Heart left ventricle (tissue), 13 donors: ENCODE results near the gene AIG1.
"Not testable (repeated sequence)": the region's sequence is repeated elsewhere in the genome, so short reads cannot be mapped to it uniquely, and the experiment has no call there.

Experiments used
- CTCF ChIP-seq, 12 donors: fragments of 200-600 bp; sonication (generic) in 4 of 12; IDR thresholded peaks; one replicate each; pipeline versions ENCODE4 v1.5.0 to v1.8.0; 2018 to 2022; ENCODE audit warnings: antibody characterized with exemption in 12 of 12, mild to moderate bottlenecking in 5 of 12
- POLR2A ChIP-seq, 2 donors: fragments of 450-650 bp; IDR thresholded peaks; one replicate each; pipeline ENCODE4 v1.6.1; 2017; ENCODE audit warnings: antibody characterized with exemption in 2 of 2, mild to moderate bottlenecking in 2 of 2, moderate library complexity in 2 of 2
- donor health status: ischemic (EF 13 %, LVEDD 7.1; RV severe dilation, severe dysfunction).
- donor health status: DM: no; HTN: yes; CAD: no.
- donor health status: DM: no; HTN: no; CAD: no.
- donor health status: ischemic (EF 25% LVEDD 6.9; RV normal size, moderate dysfunction).
- donor health status: ischemic (EF 25% LVEDD 5.7; RV mildly dilated, moderate dysfunction).
- donor health status: ischemic (EF 35%, LVEDD 5.7; RV mildly dilated, moderate dysfunction).
- donor health status: nonischemic (EF 11% LVEDD 7.7; RV severe dilation, severe dysfunction).
- donor health status: DM: yes; HTN: yes; CAD: no.
- donor health status: PGD.
- donor health status: ischemic (EF 29% LVEDD 5.4; RV normal size, mild dysfunction).
- donor health status: nonischemic (EF 23%, LVEDD 6.1; RV moderate dilation, normal function).

- not testable (repeated sequence) for TF ChIP-seq CTCF, POLR2A (IDR thresholded peaks at IDR 0.05)
These were observed 284.8 kb downstream of the AIG1 start for GRCh38 chr6:143345477-143345876.
